GM12865 (cell line): ENCODE measurements around the gene RCE1.

Experiments
- DNase-seq: peaks from one replicate; pipeline ENCODE4 v3.0.0; 2010; ENCODE audit warnings: low read depth
- H3K4me3 ChIP-seq: 2 replicates; pipeline ENCODE4 v1.5.1; 2011; ENCODE audit warnings: mild to moderate bottlenecking, low read depth, low read length, control low read depth
- CTCF ChIP-seq: IDR thresholded peaks from 2 replicates; pipeline ENCODE4 v1.5.1; 2011; ENCODE audit warnings: low read length, control low read depth, low read depth, inconsistent platforms; ENCODE audit not compliant: insufficient read depth; ENCODE audit errors: missing control alignments

RCE1 gene

DNA sequence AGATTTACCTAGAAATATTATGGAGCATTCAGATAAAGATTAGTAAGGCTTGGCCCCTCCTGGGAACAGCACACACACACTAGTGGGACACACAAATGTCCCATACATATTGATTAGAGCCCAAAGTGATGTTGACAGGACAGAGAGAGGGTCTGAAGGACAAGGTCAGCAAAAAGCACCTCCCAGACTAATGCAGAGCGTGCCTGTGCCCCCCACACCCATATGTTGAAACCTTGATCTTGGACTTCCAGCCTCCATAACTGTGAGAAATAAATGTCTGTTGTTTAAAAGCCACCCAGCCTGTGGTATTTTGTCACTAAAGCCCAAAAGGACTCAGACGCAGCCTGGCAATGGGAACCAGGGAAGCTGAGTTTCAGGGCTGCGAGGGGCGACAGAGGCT lies 41.2 kb downstream of the RCE1 start:
- no peak overlapping the region for H3K4me3 ChIP-seq
- no peak for TF ChIP-seq CTCF

DNA sequence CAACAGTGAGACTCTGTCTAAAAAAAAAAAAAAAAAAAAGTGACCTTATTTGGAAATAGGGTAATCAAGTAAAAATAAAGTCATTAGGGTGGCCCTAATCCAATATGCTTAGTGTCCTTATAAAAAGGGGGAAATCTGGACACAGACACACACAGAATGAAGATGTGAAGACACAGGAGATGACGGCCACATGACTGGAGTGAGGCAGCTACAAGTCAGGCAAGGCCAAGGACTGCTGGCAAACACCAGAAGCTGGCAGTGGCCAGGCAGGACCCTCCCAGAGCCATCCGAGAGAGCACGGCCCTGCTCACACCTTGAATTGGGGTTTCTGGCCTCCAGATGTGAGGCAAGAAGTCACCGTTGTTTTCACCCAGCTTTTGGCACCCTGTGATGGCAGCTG lies 42.2 kb downstream of the RCE1 start:
- TF ChIP-seq CTCF = no peak
- DNase-seq = no peak
- H3K4me3 ChIP-seq = no peak overlapping the region

More for the DNA sequence above, 41.2 kb downstream of the RCE1 start:
- no peak for DNase-seq

GRCh38 chr11:66885950-66886440 lies 42.8 kb downstream of the RCE1 start:
- no peak overlapping the region for H3K4me3 ChIP-seq
- DNase-seq = no peak
- no peak for TF ChIP-seq CTCF

GRCh38 chr11:66886671-66887221 lies 43.5 kb downstream of the RCE1 start:
- no peak for DNase-seq
- no peak for TF ChIP-seq CTCF
- no peak overlapping the region for H3K4me3 ChIP-seq

DNA sequence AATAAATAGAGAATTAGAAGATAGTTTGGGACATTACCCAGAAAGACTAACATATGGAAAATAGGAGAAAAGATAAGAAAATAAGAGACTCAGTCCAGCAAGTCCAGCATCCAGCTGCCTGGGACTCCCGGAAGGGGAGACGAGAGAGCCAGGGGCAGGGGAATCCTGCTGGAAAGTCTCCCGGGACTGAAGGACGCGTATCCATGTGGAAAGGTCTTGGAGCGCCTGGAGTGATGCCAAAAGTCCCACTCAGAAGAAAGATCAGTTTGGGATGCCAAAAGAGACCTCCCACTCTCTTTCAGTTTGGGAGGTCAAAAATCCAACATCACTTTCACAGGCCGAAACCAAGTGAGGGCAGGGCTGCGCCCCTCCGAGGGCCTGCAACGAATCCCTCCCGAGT lies 44.3 kb downstream of the RCE1 start:
- TF ChIP-seq CTCF = no peak
- no peak for DNase-seq
- no peak overlapping the region for H3K4me3 ChIP-seq

DNA sequence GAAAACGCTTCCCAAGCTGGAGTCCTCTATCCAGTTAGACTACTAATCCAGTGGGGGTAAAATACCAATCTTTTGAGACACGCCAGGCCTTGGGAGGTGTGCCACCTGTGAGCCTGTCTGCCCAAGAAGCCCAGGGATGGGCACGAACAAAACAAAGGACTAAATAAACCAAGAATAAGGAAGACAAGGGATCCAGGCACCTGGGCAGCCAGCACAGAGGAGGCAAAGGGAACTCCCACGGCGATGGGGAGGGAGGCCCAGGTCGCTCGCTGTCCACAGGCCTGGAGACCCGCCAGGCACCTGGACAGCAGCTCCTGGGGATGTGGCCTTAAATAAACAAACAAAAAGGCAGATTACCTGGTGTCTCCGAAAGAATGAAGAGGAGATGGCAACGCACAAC lies 45.0 kb downstream of the RCE1 start:
- no peak overlapping the region for H3K4me3 ChIP-seq
- no peak for TF ChIP-seq CTCF
- DNase-seq = no peak

- no peak overlapping the region for H3K4me3 ChIP-seq
- no peak for TF ChIP-seq CTCF
- DNase-seq = no peak
These were observed 46.7 kb downstream of the RCE1 start for GRCh38 chr11:66889960-66890359.
